ENCODE measurements around the gene ZNF335.
A peak's percentile ranks its signal among the peaks of the same experiment; 100 is the strongest.

Gene ZNF335

GRCh38 chr20:45975686-45976085 is 3.7 kb upstream of the ZNF335 start:
- no peak for DNase-seq (ENCODE audit: low read depth, low spot score)
- no peak overlapping the region for H3K27ac ChIP-seq

GRCh38 chr20:45974896-45975565 is 3.0 kb upstream of the ZNF335 start:
- no peak overlapping the region for H3K27ac ChIP-seq
- no peak for DNase-seq (ENCODE audit: low read depth, low spot score)

- H3K27ac ChIP-seq: peak overlapping the region; percentile 99
- DNase-seq (ENCODE audit: low read depth, low spot score): peak; percentile 88
These were observed 639 bp upstream of the ZNF335 start for GRCh38 chr20:45972500-45973183.

- no peak for DNase-seq (ENCODE audit: low read depth, low spot score)
- peak overlapping the region; percentile 99 for H3K27ac ChIP-seq
These were observed 653 bp downstream of the ZNF335 start for GRCh38 chr20:45971425-45971674.

GRCh38 chr20:45970646-45971424 is 1.2 kb downstream of the ZNF335 start:
- no peak for DNase-seq (ENCODE audit: low read depth, low spot score)
- H3K27ac ChIP-seq: peak overlapping the region; percentile 99

- peak overlapping the region; percentile 99 for H3K27ac ChIP-seq
- no peak for DNase-seq (ENCODE audit: low read depth, low spot score)
These were observed 2.0 kb downstream of the ZNF335 start for GRCh38 chr20:45969712-45970634.

GRCh38 chr20:45968801-45969711 is 2.9 kb downstream of the ZNF335 start:
- H3K27ac ChIP-seq: no peak overlapping the region
- no peak for DNase-seq (ENCODE audit: low read depth, low spot score)

- no peak for DNase-seq (ENCODE audit: low read depth, low spot score)
- no peak overlapping the region for H3K27ac ChIP-seq
These were observed 3.8 kb downstream of the ZNF335 start for GRCh38 chr20:45968081-45968671.

- no peak for DNase-seq (ENCODE audit: low read depth, low spot score)
- no peak overlapping the region for H3K27ac ChIP-seq
These were observed 4.4 kb downstream of the ZNF335 start for GRCh38 chr20:45967551-45968080.

GRCh38 chr20:45965169-45966002 is 6.6 kb downstream of the ZNF335 start:
- H3K27ac ChIP-seq: no peak overlapping the region
- no peak for DNase-seq (ENCODE audit: low read depth, low spot score)

GRCh38 chr20:45964006-45964400 is 8.0 kb downstream of the ZNF335 start:
- no peak for DNase-seq (ENCODE audit: low read depth, low spot score)
- no peak overlapping the region for H3K27ac ChIP-seq

- no peak for DNase-seq (ENCODE audit: low read depth, low spot score)
- no peak overlapping the region for H3K27ac ChIP-seq
These were observed 8.7 kb downstream of the ZNF335 start for GRCh38 chr20:45963059-45964005.

- no peak overlapping the region for H3K27ac ChIP-seq
- DNase-seq (ENCODE audit: low read depth, low spot score): no peak
These were observed 9.8 kb downstream of the ZNF335 start for GRCh38 chr20:45962031-45962755.

GRCh38 chr20:45959956-45960630 is 11.9 kb downstream of the ZNF335 start:
- H3K27ac ChIP-seq: no peak overlapping the region
- DNase-seq (ENCODE audit: low read depth, low spot score): no peak

- no peak for DNase-seq (ENCODE audit: low read depth, low spot score)
These were observed 12.9 kb downstream of the ZNF335 start for GRCh38 chr20:45959126-45959525.

GRCh38 chr20:45958593-45958992 is 13.4 kb downstream of the ZNF335 start:
- no peak for DNase-seq (ENCODE audit: low read depth, low spot score)
- H3K27ac ChIP-seq: no peak overlapping the region

More at GRCh38 chr20:45959126-45959525, 12.9 kb downstream of the ZNF335 start:
- H3K27ac ChIP-seq: no peak overlapping the region

Measured in epithelial cell of prostate (primary cell).